HG03558 (cell line): ENCODE data around the gene GSTT4.
"Not testable (repeated sequence)": the region's sequence is repeated elsewhere in the genome, so short reads cannot be mapped to it uniquely, and the experiment has no call there.

Source experiments
- ATAC-seq: cut with Tn5 transposase; IDR thresholded peaks from one replicate; pipeline ENCODE4 v1.9.1; 2021; ENCODE audit warnings: moderate number of reproducible peaks; ENCODE audit not compliant: unreplicated experiment; ENCODE audit errors: extremely low read depth

The GSTT4 gene

DNA sequence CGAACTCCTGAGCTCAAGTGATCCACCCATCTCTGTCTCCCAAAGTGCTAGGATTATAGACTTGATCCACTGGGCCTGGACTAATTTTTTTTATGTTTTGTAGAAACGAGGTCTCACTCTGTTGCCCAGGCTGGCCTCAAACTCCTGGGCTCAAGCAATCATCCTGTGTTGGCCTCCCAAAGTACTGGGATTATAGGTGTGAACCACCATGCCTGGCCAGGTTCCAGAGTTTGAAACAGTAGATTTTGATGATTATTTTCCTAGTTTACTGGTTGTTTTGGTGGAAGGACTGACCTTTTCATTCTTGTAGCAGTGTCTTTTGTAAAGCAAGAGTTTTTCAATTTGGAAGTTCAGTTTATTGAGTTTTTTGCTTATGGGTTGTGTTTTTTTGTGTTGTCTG lies 20.8 kb upstream of the GSTT4 start:
- no peak for ATAC-seq

DNA sequence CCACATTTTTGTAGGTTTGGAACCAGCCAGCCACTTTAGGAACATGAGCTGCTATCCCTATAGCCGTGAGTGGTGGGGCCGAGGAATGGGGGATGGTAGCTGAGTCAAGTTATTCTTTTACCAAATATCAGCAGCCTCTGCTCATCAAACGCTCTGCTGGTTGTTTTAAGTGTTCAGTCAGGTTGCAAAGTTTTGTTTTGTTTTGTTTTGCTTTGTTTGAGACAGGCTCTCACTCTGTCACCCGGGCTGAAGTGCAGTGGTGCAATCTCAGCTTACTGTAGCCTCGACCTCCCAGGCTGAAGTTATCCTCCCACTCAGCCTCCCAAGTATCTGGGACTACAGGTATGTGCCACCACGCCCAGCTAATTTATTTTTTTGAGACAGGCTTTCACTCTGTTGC lies 20.2 kb upstream of the GSTT4 start:
- no peak for ATAC-seq

DNA sequence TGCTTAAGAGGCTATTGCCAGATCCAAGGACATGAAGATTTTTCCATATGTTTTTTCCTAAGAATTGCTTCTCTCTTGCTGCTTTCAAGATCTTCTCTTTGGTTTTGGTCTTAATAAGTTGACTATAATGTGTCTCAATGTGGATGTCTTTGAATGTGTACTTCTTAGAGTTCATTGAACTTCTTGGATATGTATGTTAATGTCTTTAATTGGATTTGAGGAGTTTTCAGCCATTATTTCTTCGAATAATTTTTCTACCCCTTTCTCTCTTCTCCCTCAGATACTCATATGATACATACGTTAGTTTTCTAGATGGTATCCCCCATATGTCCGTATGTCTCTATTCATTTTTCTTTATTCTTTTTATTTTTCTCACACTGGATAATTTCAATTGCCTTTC lies 19.1 kb upstream of the GSTT4 start:
- ATAC-seq: no peak

DNA sequence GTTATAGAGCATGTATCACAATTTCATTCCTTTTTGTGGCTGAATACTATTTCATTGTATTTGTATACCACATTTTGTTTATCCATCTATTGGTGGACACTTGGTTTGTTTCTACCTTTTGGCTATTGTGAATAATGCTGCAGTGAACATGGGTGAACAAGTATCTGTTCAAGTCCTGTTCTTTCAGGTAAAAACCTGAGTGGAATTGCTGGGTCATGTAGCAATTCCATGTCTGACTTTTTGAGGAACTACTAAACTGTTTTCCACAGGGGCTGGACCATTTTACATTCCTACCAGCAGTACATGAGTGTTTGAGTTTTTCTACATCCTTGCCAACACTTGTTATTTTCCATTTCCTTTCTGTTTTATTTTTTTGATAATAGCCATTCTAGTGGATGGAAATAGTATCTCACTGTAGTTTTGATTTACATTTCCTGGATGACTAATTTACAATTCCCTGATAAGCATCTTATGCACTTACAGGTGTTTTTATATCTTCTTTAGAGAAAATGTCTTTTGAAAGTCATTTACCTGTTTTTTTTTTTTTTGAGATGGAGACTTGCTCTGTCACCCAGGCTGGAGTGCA lies 18.0 kb upstream of the GSTT4 start:
- no peak for ATAC-seq

DNA sequence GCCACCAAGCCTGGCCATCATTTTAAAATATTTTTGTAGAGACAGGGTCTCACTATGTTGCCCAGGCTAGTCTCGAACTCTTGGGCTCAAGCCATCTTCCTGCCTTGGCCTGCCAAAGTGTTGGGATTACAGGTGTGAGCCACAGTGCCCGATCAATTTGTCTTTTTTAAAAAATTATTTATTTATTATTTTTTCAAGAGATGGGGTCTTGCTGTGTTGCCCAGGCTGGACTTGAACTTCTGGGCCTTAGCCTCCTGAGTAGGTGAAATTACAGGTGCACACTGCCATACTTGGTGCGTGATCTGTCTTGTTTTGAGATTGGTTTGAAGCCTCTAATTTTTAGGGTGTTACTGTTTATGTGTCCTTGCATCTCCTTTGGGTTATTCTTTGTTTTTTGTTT lies 16.1 kb upstream of the GSTT4 start:
- ATAC-seq: no peak

DNA sequence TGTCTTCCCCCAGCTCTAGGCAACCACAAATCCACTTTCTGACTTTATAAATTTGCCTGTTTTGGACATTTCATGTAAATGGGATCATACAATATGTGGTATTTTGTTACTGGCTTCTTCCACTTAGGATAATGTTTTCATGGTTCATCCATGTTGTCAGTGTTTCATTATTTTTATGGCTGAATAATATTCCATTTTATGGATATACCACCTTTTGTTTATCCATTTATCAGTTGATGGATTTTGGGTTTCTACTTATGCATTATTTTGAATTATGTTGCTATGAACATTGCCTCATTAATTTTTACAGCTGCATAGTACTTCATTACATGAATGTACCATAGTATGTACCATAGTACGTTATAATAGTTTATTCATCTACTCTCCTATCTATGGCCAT lies 10.9 kb upstream of the GSTT4 start:
- ATAC-seq: no peak

DNA sequence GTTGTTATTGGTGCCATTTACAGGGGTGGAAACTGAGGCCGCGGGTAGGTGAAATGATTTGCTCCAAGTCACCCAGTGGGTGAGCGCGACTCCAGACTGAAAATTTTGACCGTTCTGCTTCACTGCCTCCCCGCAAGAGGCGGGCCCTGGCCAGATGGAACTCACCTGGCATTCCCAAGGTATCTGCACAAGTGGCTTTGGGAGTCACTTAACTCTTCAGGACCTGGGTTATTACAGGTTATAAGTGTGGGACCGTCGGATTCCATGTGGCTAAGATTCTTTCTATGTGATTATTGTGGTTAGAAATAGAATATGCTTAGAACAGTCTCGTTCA lies 6.4 kb upstream of the GSTT4 start:
- ATAC-seq: no peak

DNA sequence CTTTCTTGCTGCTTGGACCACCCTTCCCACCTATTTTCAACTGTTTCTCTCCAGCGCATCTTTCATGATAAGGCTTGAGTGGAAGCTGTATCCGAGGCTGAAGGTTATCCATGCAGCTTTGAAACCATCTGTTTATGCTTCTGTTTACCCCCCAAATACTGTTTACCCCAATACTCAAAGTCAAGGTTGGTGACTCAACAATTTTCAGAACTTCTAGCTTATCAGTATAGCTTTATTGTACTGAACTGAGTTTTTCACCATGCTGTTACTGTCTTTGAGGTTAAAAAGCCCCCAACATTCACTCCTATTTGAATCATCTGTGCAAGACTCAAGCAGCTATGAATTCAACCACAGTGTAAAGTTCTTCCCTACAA lies 4.8 kb upstream of the GSTT4 start:
- no peak for ATAC-seq

DNA sequence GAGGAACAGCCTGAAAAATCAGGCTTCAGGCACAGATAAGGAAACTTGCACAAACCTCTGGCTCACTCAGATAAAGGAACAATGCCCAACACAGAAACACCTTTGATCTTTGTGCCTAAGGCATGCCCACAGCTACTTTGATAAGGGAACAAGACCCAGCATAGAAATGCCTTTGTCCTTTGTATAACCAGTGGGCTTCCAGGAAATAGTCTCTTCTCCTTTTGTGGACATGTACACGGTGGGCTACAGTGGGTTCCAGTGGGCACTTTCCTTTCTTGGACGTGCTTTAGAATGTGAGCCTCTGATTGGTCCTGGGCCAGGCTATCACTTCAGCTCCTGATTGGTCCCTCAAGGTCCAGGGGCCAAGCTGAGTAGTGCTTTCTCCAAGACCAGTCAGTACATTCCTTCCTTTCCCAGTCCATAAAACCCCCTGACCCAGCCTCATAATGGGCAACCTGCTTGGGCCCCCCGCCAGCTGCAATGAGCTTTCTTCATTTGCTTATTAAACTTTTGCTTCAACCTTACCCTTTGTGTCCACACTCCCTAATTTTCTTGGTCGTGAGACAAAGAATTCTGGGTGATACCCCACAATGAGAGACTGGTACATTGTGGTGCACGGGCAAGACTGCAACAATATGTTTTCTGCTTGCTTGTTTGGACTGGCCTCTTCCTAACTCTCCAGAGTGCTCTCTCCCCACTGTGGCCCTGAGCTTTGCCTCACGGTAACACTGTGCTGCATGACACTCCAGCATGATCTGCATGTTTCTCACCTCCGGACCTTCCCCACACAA lies 4.2 kb upstream of the GSTT4 start:
- ATAC-seq: no peak

DNA sequence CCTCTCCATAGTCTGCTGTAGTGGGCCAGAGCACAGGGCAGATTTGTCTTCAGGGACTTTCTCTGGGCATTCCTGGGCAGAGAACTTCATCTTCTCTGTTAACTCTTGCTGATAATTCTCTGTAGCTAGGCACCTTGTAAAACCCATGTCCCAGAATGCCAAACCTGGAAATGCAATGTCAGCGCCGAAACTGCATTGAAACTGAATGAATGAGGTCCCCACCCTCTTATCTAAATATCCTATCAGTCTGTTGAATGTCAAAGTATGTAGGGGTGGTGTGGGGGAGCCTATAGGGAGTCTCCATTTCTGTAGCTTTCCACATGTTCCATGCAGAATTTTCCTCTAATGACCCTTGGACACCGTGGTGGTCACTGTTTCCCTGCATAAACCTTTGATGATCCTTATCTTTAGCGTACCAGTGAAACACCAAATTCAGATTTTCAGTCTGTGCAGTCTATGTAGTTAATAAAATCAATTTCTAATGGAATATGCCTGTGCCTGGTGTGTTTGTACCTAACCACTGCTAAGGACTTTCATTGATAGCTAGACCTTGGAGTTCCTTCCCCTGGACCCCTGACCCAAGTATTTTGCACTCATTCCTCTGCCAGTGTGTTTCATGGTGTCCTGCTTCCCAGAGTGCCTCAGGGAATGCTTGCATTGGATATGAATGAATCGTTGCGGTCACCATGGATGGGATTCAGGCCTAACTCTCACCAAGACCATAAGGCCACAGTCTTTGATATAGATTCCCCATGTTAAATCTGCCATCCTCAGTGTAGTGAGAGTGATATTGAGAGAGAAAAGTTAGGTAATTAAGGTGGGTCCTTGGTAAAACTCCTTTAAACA lies 3.4 kb upstream of the GSTT4 start:
- no peak for ATAC-seq

DNA sequence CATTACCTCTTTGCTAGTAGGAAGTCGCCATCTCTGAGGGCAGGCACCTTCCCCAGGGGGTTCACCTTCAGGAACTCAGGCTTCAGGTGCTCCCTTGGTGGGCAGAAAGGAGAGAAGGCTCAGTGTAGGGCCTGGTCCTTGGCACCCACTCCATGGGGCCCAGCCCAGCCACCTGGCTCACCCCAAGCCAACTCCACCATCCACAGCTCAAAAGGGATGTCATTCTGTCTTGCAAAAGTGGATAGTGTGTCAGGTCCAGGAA lies 2.7 kb upstream of the GSTT4 start:
- no peak for ATAC-seq

DNA sequence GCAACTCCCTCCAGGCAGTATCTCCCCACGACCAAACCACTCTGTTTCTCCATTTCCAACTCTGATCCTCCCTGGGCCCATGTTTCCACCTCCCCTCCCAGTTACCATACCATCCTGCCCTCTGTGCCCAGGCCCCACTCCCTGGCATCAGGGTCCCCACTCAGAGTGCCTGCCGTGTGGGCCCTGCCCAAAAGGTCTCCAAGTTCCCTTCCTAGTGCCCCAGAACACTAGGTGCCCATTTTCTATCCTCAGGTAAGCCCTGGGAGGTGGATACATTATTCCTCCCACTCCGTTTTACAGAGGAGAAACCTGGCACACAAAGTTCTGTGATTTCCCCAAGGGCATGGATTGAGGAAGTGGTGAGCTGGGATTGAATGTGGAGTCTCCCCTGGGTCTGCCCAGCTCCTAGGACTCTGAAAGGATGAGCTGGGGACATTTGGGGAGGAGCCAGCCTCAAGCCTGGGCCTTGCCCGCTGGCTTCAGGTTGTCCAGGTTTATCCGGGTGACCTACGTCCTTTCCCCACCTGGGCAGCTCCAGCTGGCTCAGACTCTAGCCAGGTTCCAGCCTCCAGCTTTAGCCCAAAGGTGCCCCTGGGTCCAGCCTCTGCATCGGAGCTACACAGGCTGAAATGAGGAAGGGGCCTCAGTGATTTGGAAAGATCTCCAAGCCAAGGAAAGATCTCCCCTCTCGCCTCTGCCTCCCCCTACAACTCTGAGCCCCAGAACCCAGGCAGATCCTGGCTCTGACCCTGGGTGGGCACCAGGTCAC lies 2.2 kb upstream of the GSTT4 start:
- no peak for ATAC-seq

DNA sequence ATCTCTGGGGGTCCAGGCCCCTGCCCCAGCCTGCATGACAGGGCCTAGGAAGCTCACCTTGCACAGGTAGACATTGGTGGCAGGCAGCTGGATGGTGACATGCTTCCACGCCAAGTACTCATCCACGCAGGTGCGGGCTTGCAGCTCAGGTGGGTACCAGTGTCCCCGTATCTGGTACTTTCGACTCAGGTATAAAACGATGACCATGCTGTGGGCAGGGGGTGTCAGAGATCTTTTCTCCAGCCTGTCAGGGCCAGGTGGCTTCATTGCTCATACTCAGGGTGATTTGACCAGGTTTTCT lies 1.6 kb upstream of the GSTT4 start:
- ATAC-seq: no peak

DNA sequence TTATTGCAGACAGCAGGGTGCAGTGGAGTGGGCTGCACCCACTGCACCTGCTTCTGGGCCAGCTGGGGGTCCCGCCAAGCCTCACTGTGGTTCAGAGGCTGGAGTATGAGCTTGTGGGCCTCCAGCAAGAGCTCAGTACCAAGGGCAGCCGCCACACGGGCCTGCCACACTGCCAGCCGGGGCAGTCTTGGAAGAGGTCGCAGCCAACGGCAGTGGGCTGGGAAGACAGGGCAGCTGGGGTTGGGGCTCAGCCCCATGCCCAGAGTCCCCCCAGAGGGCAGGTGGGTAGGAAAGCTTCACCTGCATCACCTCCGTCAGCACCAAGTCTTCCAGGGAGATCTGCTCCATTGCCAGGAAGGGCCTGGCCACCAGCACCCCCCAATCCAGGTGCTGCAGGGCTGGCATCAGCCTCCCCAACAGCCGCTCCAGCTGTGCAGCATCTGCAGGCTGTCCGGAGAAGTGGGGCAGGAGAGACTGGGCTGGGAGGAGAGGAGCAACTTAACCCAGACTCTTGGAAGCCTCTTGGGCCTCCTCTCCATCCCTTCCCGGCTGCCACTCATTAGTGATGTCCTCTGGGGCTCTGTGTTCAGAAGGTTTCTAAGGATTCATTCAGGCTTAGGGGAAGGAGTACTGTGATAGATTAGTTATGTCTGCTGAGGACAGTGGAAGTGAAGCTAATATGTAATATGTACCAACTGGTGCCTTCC lies 1.1 kb upstream of the GSTT4 start:
- no peak for ATAC-seq

DNA sequence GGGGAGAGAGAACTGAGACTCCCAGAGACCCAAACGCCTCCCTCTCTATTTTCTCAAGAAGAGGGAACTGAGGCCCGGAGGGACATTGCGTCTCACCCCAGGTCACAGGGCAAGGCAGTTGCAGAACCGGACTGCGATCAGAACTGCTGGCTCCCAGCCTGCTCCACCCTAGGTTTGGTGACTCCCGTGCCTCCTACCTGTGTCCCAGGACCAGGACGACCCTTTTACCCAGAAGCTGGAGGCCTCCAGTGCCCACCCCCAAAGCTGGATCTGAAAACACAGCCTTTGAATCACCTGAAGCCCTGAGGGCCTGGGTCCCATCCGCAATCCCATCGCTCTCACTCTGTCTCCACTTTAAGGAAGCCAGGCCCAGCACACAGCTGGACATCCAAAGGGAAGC lies 1.4 kb downstream of the GSTT4 start:
- ATAC-seq: no peak

DNA sequence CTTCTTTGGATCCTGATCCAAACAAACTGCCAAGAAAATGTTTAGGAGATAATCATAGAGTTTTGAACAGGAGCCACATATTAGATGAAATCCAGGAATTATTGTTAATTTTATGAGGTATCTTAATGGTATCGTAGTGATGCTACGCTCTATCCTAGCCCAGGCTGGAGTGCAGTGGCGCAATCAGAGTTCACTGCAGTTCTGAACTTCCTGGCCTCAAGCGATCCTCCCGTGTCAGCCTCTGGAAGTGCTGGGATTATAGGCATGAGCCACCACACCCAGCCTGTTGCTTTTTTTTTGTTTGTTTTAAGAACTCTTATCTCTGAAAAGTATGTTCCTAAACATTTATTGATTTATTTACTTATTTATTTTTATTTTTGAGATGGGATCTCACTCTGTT lies 2.4 kb downstream of the GSTT4 start:
- ATAC-seq: no peak

DNA sequence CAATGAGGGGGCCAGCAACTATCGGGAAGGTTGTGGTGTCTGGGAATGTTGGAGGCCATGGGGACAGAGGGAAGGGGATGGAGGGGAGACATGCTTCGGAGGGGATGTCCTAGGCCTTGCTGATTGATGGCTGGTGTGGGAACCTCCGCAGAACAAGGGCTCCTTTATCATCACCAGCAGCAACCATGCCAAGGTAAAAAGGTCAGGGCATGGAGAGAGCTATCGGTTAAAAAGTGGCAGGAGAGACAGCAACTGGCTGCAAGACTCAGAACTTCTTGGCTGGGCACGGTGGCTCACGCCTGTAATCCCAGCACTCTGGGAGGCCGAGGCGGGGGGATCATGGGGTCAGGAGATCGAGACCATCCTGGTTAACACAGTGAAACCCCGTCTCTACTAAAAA lies 3.0 kb downstream of the GSTT4 start:
- ATAC-seq: no peak

DNA sequence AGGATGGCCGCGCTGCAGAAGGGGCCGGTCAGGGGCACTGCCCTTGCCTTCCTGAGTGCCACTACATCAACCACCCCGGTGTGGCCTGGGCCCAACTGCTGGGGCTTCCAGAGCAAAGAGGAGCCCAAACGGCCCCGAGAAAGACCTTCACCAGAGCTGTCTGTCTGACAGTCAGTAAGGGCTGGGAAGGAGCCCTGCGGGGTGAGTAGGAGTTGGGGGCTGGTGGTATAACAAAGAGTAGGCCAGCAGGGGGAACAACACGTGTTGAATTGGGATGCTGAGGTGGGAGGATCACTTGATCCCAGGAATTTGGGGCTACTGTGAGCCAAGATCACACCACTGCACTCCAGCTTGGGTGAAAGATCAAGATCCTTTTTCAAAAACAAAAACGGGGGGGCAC lies 3.9 kb downstream of the GSTT4 start:
- no peak for ATAC-seq

DNA sequence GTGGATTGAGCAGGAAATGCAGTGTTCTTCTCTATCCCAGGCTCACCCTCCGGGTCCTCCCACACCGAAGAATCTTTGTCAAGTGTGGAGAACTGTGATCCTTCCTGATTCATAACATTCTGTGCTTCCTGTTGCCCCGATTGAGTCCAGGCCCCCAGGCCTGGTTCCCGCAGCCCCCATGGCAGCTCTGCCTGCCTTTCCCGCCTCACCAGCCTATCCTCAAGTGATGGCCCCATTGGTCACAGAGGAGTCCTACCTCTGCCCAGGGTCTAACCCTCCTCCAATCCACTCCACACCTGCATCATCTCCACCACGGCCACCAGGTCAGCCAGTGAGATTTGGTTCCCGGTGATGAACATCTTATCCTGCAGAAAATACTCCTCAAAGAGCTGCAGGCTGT lies 5.5 kb downstream of the GSTT4 start:
- ATAC-seq: not testable (repeated sequence)

DNA sequence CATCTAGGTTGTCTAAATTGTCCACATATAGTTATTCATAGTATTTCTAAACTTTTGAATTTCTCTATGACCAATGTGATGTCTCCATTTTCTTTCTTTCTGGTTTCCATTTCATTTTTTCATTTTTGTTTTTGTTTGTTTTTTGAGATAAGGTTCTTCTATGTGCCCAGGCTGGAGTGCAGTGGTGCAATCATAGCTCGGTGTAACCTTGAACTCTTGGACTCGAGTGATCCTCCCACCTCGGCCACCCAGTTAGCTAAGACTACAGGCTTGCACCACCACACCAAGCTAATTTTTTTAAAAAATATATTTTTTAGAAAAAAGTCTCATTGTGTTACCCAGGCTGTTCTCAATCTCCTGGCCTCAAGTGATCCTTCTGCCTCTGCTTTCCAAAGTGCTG lies 8.2 kb downstream of the GSTT4 start:
- ATAC-seq: no peak
